Fibroblast of lung (primary cell): ENCODE results near the gene GSG1L. TPM values are rescaled to one million over a fixed set of nuclear protein-coding genes. Genes with fewer than 3 reads are reported as not detected.
A peak's percentile ranks its signal among the peaks of the same experiment; 100 is the strongest.

Experiments
- DNase-seq, 2 donors: peaks; one replicate each; pipeline versions ENCODE4 v3.0.0 to v3.0.0-alpha.2; 2010; ENCODE audit warnings: low read depth in 2 of 2
- H2AFZ ChIP-seq: 2 replicates; pipeline ENCODE4 v1.5.1; 2012; ENCODE audit warnings: low read length, control low read depth, inconsistent platforms
- H3K27ac ChIP-seq: 2 replicates; pipeline ENCODE4 v1.5.1; 2011; ENCODE audit warnings: low read length, control low read depth; ENCODE audit not compliant: insufficient read depth
- H3K27me3 ChIP-seq: 2 replicates; pipeline ENCODE4 v1.5.1; 2011; ENCODE audit warnings: mild to moderate bottlenecking, low read length; ENCODE audit not compliant: control insufficient read depth, insufficient read depth
- H3K36me3 ChIP-seq: 2 replicates; pipeline ENCODE4 v1.5.1; 2011; ENCODE audit warnings: low read length; ENCODE audit not compliant: control insufficient read depth, insufficient read depth
- H3K4me1 ChIP-seq: 2 replicates; pipeline ENCODE4 v1.5.1; 2011; ENCODE audit warnings: low read length; ENCODE audit not compliant: control insufficient read depth, insufficient read depth; ENCODE audit errors: extremely low read depth
- H3K4me2 ChIP-seq: 2 replicates; pipeline ENCODE4 v1.5.1; 2011; ENCODE audit warnings: low read length, control low read depth; ENCODE audit not compliant: insufficient read depth; ENCODE audit errors: extremely low read depth
- H3K4me3 ChIP-seq, 4 experiments: fragments of 200-600 bp in 1 of 4; sonication (generic) in 1 of 4; replicated peaks in 1 of 4; 2 replicates each; pipeline ENCODE4 v1.5.1; 2011 to 2016; ENCODE audit warnings: low read length in 4 of 4, low read depth in 3 of 4, mild to moderate bottlenecking in 3 of 4, control low read depth in 2 of 4, inconsistent platforms in 1 of 4, mixed read lengths in 1 of 4; ENCODE audit not compliant: insufficient read depth in 1 of 4; ENCODE audit errors: control extremely low read depth in 1 of 4
- H3K79me2 ChIP-seq: 2 replicates; pipeline ENCODE4 v1.5.1; 2012; ENCODE audit warnings: mild to moderate bottlenecking, low read length, inconsistent platforms; ENCODE audit not compliant: control insufficient read depth, insufficient read depth
- H3K9ac ChIP-seq: 2 replicates; pipeline ENCODE4 v1.5.1; 2011; ENCODE audit warnings: mild to moderate bottlenecking, low read length, control low read depth; ENCODE audit not compliant: insufficient read depth
- H3K9me3 ChIP-seq: 2 replicates; pipeline ENCODE4 v1.5.1; 2012; ENCODE audit warnings: low read depth, low read length; ENCODE audit not compliant: control insufficient read depth, insufficient read depth
- H4K20me1 ChIP-seq: 2 replicates; pipeline ENCODE4 v1.5.1; 2011; ENCODE audit warnings: low read length; ENCODE audit not compliant: control insufficient read depth, insufficient read depth; ENCODE audit errors: extremely low read depth
- EZH2 ChIP-seq: IDR thresholded peaks from 2 replicates; pipeline ENCODE4 v1.5.1; 2012; ENCODE audit warnings: low read length, control low read depth, mild to moderate bottlenecking; ENCODE audit errors: missing control alignments
- polyA plus RNA-seq, 2 donors: library from polyadenylated mRNA; depleted of rRNA in 1 of 2; stranded (reverse) in 1 of 2; unstranded in 1 of 2; fragments of >200 nt; gene quantifications; 2 replicates each; pipeline ENCODE4 v1.2.1, GENCODE V29; 2011 to 2012; ENCODE audit warnings: missing spikeins in 1 of 2
- total RNA-seq: library from RNA; depleted of rRNA; stranded (reverse); fragments of >200 nt; gene quantifications from 2 replicates; pipeline ENCODE4 v1.2.1, GENCODE V29; 2014
- TF ChIP-seq, protein P1 (sequence below), 2 donors: IDR thresholded peaks in 1 of 2; conservative IDR thresholded peaks in 1 of 2; 1 replicate in 1 of 2; 2 replicates in 1 of 2; pipeline ENCODE4 v1.5.1; 2011 to 2012; ENCODE audit warnings: low read length in 2 of 2, control low read depth in 1 of 2, inconsistent platforms in 1 of 2, low read depth in 1 of 2, mild to moderate bottlenecking in 1 of 2

Gene GSG1L
- total and polyA plus RNA-seq, 2 donors (not counting 1 experiment from before 2014, with no cell fraction given), result not detected

DNA sequence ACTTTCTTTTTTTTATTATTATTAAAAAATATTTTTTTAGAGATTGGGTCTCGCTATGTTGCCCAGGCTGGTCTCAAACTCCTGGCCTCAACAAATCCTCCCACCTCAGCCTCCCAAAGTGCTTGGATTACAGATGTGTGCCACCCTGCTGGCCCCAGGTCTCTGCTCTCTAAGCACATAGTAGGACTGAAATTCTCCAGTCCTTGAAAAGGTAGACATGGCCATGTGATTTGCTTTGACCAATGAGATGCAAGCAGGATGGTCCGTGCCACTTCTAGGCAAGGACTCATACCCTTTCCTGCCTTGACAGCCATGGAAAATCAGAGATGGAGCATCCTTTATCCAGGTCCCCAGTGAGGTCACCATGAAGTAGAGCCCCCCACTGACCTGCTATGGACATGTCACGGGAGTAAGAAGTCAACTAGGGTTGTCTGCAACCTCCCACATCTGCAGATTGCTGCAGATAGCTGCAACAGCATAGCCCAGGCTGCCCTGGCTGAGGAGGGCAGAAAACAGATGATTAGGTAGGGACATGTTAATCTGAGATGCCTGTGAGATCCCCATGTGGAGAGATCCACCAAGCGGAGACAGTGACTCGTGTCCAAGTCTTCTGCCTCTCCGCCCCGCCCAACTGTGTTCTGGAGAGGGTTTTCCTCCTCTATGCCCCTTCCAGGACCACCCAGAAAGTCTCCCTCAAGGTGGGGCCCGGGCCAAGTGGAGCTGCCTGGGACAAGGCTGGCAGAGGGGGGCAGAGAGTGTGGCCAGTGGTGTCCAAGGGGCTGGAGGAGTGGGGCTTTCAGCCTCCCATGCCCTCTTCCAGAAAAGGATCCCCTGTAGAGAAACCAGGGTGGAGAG, 11.0 kb downstream of the GSG1L start:
- TF ChIP-seq EZH2, result no peak
- TF ChIP-seq, protein P1, sequence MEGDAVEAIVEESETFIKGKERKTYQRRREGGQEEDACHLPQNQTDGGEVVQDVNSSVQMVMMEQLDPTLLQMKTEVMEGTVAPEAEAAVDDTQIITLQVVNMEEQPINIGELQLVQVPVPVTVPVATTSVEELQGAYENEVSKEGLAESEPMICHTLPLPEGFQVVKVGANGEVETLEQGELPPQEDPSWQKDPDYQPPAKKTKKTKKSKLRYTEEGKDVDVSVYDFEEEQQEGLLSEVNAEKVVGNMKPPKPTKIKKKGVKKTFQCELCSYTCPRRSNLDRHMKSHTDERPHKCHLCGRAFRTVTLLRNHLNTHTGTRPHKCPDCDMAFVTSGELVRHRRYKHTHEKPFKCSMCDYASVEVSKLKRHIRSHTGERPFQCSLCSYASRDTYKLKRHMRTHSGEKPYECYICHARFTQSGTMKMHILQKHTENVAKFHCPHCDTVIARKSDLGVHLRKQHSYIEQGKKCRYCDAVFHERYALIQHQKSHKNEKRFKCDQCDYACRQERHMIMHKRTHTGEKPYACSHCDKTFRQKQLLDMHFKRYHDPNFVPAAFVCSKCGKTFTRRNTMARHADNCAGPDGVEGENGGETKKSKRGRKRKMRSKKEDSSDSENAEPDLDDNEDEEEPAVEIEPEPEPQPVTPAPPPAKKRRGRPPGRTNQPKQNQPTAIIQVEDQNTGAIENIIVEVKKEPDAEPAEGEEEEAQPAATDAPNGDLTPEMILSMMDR (conservative IDR thresholded peaks at IDR 0.05 in 1 of 2, IDR thresholded peaks at IDR 0.05 in 1 of 2; ENCODE audit: low read depth in 1 of 2, low read length in 2 of 2), result no peak

DNA sequence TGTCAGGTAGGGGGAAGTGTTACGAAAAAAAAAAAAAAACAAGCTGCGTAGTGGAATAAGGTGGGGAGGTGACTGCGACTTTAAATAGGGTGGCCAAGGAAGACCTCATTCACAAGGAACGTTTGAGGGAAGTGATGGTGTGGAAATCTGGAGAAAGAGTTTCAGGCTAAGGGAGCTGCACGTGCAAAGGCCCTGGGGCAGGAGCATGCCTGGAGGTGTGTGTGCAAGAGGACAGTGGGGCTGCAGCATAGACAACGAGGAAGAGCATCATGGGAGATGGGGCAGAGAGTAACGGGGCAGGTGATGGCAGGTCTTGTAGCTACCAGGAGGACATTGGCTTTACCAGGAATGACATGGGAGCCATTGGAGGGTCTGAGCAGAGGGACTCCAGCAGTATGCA, 12.0 kb downstream of the GSG1L start:
- H3K4me2 ChIP-seq, result no peak overlapping the region
- no peak overlapping the region for H3K4me3 ChIP-seq
- no peak overlapping the region for H3K9ac ChIP-seq
- peaks cover 3% of the 10 kb centered on the region for H3K27me3 ChIP-seq
- no peak overlapping the region for H3K27ac ChIP-seq
- no peak overlapping the region for H2AFZ ChIP-seq
- no peaks in the 10 kb centered on the region for H3K9me3 ChIP-seq
- H3K79me2 ChIP-seq, result no peaks in the 10 kb centered on the region
- TF ChIP-seq EZH2, result no peak
- TF ChIP-seq, protein P1 (conservative IDR thresholded peaks at IDR 0.05 in 1 of 2, IDR thresholded peaks at IDR 0.05 in 1 of 2; ENCODE audit: low read depth in 1 of 2, low read length in 2 of 2), result no peak
- DNase-seq, result no peak
- no peaks in the 10 kb centered on the region for H4K20me1 ChIP-seq
- H3K36me3 ChIP-seq, result no peaks in the 10 kb centered on the region
- H3K4me1 ChIP-seq, result no peaks in the 10 kb centered on the region

More for the DNA sequence above, 11.0 kb downstream of the GSG1L start:
- Histone ChIP-seq H4K20me1 (no peaks in the 10 kb centered on the region), H3K4me3 (no peak overlapping the region), H3K27me3 (peaks cover 3% of the 10 kb centered on the region), H2AFZ (no peak overlapping the region), H3K4me1 (no peaks in the 10 kb centered on the region), H3K79me2 (no peaks in the 10 kb centered on the region), H3K4me2 (no peak overlapping the region), H3K36me3 (no peaks in the 10 kb centered on the region), H3K9me3 (no peaks in the 10 kb centered on the region), H3K27ac (no peak overlapping the region), H3K9ac (no peak overlapping the region)
- DNase-seq, result no peak

DNA sequence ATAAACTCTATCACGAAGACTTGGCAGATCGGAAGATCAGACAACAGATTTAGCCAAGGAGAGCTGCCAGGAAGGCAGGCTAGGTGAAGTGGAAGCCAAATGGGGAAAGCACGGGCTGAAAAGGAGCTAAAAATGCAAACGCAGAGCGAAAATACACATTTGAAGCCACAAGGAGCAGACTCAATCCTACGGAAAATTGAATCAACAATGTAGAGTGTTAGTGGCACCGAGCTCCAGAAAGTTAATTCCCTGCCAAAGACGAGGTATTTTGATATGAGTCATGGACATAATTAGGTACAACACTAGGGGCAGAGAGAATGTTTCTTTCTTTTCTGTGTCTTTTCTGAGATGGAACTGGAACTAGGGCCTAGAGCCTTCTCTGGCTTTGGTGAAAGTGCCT, 20.7 kb downstream of the GSG1L start:
- peak; percentile 15 to 72 for DNase-seq
- no peaks in the 10 kb centered on the region for H3K4me1 ChIP-seq
- no peaks in the 10 kb centered on the region for H3K27me3 ChIP-seq
- TF ChIP-seq, protein P1 (conservative IDR thresholded peaks at IDR 0.05 in 1 of 2, IDR thresholded peaks at IDR 0.05 in 1 of 2; ENCODE audit: low read depth in 1 of 2, low read length in 2 of 2), result no peak
- no peak for TF ChIP-seq EZH2
- H4K20me1 ChIP-seq, result no peaks in the 10 kb centered on the region
- H3K36me3 ChIP-seq, result no peaks in the 10 kb centered on the region
- H3K79me2 ChIP-seq, result no peaks in the 10 kb centered on the region
- no peak overlapping the region for H3K4me3 ChIP-seq
- no peak overlapping the region for H3K27ac ChIP-seq
- no peak overlapping the region for H3K9ac ChIP-seq
- H3K9me3 ChIP-seq, result no peaks in the 10 kb centered on the region
- no peak overlapping the region for H2AFZ ChIP-seq
- H3K4me2 ChIP-seq, result peak overlapping the region; percentile 64
